ENCODE data around the gene RSL1D1.

DNA sequence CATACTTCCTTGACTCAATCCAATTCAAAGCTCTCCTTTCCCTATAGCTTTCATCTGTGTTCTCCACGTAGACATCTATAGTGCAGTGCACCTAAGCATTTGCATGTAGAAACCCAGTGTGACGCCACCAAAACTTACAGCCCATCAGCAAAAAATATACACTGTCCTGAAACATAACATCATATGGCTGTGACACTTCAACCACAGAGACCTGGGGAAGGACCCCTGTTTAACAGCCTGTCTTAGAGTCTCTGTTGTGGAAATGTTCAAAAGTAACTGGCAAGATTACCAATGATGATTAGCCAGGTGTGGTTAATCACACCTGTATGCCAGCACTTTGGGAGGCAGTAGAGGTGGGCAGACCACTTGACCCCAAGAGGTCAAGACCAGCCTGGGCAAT, 42.2 kb upstream of the RSL1D1 start:
- TF ChIP-seq, protein P1, sequence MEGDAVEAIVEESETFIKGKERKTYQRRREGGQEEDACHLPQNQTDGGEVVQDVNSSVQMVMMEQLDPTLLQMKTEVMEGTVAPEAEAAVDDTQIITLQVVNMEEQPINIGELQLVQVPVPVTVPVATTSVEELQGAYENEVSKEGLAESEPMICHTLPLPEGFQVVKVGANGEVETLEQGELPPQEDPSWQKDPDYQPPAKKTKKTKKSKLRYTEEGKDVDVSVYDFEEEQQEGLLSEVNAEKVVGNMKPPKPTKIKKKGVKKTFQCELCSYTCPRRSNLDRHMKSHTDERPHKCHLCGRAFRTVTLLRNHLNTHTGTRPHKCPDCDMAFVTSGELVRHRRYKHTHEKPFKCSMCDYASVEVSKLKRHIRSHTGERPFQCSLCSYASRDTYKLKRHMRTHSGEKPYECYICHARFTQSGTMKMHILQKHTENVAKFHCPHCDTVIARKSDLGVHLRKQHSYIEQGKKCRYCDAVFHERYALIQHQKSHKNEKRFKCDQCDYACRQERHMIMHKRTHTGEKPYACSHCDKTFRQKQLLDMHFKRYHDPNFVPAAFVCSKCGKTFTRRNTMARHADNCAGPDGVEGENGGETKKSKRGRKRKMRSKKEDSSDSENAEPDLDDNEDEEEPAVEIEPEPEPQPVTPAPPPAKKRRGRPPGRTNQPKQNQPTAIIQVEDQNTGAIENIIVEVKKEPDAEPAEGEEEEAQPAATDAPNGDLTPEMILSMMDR (IDR thresholded peaks at IDR 0.05) = no peak
- no peak for TF ChIP-seq POLR2A (IDR thresholded peaks at IDR 0.05; ENCODE audit: low read length)
- no peak for TF ChIP-seq HEYL (CRISPR knock-in tag; IDR thresholded peaks at IDR 0.05)
- no peak for TF ChIP-seq NFE2L2 (conservative IDR thresholded peaks at IDR 0.05; ENCODE audit: low read length)
- TF ChIP-seq HDAC2 (IDR thresholded peaks at IDR 0.05) = no peak
- no peak for TF ChIP-seq RFX5 (IDR thresholded peaks at IDR 0.05)
